Muscle layer of colon (tissue), 2 donors: ENCODE measurements around the gene DENND1A.

Experiments used
- H3K27ac ChIP-seq: one replicate; pipeline ENCODE4 v1.7.0; 2013; ENCODE audit warnings: low read depth, mild to moderate bottlenecking, low read length, moderate library complexity
- H3K27me3 ChIP-seq, 2 donors: one replicate each; pipeline ENCODE4 v1.7.0; 2013; ENCODE audit warnings: low read length in 2 of 2, mild to moderate bottlenecking in 2 of 2; ENCODE audit not compliant: insufficient read depth in 2 of 2, control insufficient read depth in 1 of 2
- H3K36me3 ChIP-seq: one replicate; pipeline ENCODE4 v1.7.0; 2013; ENCODE audit warnings: mild to moderate bottlenecking, low read length; ENCODE audit not compliant: insufficient read depth
- H3K4me1 ChIP-seq: one replicate; pipeline ENCODE4 v1.7.0; 2013; ENCODE audit warnings: mild to moderate bottlenecking, low read length; ENCODE audit not compliant: insufficient read depth
- H3K4me3 ChIP-seq, 2 donors: one replicate each; pipeline ENCODE4 v1.7.0; 2013; ENCODE audit warnings: low read length in 2 of 2, low read depth in 1 of 2, mild to moderate bottlenecking in 1 of 2, moderate library complexity in 1 of 2
- H3K9ac ChIP-seq: one replicate; pipeline ENCODE4 v1.7.0; 2013; ENCODE audit warnings: low read length
- H3K9me3 ChIP-seq: one replicate; pipeline ENCODE4 v1.7.0; 2013; ENCODE audit warnings: mild to moderate bottlenecking, low read length
- donor health status: abdominal sarcoma.
- donor health status: Adenocarcinoma of cecum.

Gene DENND1A

DNA sequence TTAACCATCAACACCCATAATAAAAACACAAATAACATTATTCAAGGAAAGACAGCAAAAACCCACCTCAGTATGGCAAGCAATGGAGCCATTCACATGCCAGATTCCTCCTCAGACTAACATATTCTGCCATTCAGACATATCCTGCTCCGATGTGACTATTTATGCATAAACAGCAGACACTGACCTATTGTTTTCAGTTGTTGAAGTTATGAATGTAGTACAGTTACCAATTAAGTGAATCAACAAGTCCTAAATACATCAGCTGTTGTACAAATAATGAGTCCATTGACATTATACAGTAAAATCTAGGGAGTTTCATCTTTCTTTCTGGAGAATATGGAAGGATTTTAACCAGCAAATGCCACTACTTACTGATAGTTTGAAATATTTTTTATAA, 131.7 kb downstream of the DENND1A start:
- no peaks in the 10 kb centered on the region for H3K4me1 ChIP-seq
- no peaks in the 10 kb centered on the region for H3K9me3 ChIP-seq
- H3K4me3 ChIP-seq, result no peak overlapping the region
- no peaks in the 10 kb centered on the region for H3K36me3 ChIP-seq
- no peak overlapping the region for H3K9ac ChIP-seq
- H3K27ac ChIP-seq, result no peak overlapping the region
- no peaks in the 10 kb centered on the region for H3K27me3 ChIP-seq

DNA sequence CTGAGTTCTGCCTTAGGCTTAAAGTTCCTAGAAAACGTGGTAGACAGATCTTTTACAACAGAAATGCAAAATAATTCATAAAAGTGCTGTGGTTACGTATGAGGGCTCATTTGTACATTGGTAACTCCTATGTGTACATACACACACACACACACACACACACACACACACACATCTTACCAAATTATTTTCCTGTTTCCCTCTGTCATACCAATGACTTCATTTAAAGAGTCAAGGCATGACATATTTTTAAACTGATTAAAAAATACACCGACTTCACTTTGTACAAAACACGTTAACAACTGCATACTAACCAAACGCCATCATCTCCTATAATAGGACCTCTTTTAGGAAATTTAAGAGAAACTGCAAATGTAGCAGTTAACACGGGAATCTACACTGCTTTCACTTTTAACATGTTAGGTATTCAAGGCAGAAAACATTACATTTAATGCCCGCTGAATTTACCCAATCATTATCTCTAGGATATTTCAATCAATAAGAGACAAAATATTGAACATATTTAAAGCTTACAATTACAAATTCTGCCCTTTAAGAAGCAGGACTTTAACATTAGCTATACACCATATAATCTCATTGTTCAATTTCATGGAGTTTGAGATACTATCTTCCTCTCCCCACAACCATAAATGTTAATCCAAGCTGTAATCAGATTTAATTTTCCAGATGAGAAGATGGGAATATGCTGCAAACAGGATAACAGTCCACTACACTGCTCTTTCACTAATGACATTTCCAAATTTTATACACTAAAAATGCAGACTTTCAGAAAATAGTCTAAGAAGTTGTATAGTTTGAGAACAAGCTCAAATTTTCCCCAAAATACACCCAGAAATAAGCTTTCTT, 133.1 kb downstream of the DENND1A start:
- Histone ChIP-seq H3K9ac (no peak overlapping the region), H3K27ac (no peak overlapping the region)

DNA sequence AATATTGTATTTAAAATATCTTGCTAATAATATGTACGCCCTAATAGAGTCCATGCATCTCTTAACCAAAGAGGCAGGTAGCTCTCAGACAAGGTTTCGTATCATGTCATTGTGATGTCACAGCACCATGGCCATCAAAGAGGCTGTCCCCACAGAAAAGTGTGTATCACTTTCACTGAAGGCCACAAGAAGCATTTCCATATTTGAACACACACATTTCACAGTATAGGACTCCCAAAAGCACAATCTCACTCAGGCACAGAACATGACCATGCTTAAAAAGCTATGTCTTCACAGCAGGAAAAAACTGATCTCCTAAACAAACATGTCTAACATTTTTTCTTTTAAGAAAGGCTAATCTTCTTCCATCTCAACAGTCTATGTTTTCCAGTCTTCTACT, 133.8 kb downstream of the DENND1A start:
- Histone ChIP-seq H3K4me3 (no peak overlapping the region), H3K36me3 (no peaks in the 10 kb centered on the region), H3K9me3 (no peaks in the 10 kb centered on the region), H3K4me1 (no peaks in the 10 kb centered on the region), H3K27me3 (no peaks in the 10 kb centered on the region), H3K27ac (no peak overlapping the region), H3K9ac (no peak overlapping the region)

More for the DNA sequence above, 133.1 kb downstream of the DENND1A start:
- Histone ChIP-seq H3K4me1 (no peaks in the 10 kb centered on the region), H3K4me3 (no peak overlapping the region), H3K36me3 (no peaks in the 10 kb centered on the region), H3K27me3 (no peaks in the 10 kb centered on the region), H3K9me3 (no peaks in the 10 kb centered on the region)

DNA sequence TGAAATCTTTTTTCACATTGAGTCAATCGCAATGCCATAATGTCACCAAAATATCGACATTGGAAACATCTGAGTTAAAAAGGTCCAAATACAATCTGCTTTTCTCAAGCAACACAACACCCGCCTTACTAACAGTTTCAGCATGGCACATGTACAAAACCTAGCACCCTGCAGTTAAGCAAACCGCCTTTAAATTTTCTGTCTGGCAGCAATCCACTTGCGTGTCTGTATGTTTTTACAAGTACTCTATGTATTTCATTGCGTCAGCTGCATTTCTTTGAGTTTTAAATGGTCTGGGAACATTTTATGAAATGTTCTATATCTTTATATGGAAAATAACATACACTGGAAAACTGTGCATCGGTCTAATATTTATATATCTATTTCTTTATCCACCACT, 134.6 kb downstream of the DENND1A start:
- Histone ChIP-seq H3K27me3 (no peaks in the 10 kb centered on the region), H3K4me1 (no peaks in the 10 kb centered on the region), H3K4me3 (no peak overlapping the region), H3K9ac (no peak overlapping the region), H3K36me3 (no peaks in the 10 kb centered on the region), H3K27ac (no peak overlapping the region), H3K9me3 (no peaks in the 10 kb centered on the region)

DNA sequence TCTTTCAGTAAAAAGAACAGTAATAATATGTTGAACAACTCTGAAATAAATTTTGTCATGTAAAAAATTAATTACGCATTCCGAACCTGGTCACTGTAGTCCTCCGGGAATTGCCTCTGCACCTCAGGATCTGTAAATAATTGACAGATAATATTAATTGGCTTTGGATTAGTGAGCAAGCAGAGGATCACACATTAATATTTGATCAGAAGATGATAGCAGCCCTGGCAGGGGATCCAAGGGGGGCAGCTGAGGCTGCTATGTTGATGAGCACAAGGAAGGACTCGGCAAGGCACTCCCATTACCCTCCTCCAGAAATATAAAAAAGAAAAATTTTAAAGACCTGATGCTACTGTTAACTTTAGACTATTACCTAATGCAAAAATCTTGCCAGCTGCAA, 137.4 kb downstream of the DENND1A start:
- Histone ChIP-seq H3K9me3 (no peaks in the 10 kb centered on the region), H3K4me3 (no peak overlapping the region), H3K27me3 (no peaks in the 10 kb centered on the region), H3K9ac (no peak overlapping the region), H3K36me3 (no peaks in the 10 kb centered on the region), H3K4me1 (no peaks in the 10 kb centered on the region), H3K27ac (no peak overlapping the region)

DNA sequence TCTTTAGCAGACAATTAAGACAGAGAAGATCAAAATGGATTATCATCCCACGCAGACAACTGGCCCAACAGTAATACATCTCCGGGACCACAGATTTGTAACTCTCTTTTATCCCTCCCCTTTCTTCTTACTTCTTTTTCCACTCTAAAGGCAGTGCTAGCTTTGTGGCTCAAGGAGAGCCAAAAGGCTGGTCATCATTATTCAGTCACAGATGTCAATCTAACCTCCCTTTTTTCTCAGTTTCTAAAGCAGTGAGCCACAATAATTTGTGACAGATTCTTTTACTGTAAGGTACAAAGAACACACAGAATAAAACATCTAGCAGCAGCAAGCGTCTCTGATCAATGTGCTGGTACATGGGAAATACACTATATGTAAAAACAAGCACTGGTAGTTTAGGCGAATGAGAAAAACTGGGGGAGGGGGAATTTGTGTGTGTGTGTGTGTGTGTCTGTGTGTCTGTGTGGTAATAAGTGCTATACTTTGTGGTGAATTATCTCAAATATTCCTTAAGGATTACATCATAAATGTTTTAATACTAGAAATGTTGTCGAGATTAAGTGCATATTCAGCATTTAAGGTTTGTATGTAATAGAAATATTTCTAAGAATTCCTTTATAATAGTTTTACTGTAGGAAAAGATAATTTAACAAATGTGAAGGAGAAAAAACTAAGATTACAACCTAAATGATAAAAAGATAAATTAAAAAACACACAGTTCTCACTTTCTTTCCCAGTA, 140.2 kb downstream of the DENND1A start:
- no peaks in the 10 kb centered on the region for H3K27me3 ChIP-seq
- no peak overlapping the region for H3K4me3 ChIP-seq
- no peak overlapping the region for H3K9ac ChIP-seq
- no peaks in the 10 kb centered on the region for H3K36me3 ChIP-seq
- no peaks in the 10 kb centered on the region for H3K4me1 ChIP-seq
- H3K27ac ChIP-seq, result no peak overlapping the region
- no peaks in the 10 kb centered on the region for H3K9me3 ChIP-seq

DNA sequence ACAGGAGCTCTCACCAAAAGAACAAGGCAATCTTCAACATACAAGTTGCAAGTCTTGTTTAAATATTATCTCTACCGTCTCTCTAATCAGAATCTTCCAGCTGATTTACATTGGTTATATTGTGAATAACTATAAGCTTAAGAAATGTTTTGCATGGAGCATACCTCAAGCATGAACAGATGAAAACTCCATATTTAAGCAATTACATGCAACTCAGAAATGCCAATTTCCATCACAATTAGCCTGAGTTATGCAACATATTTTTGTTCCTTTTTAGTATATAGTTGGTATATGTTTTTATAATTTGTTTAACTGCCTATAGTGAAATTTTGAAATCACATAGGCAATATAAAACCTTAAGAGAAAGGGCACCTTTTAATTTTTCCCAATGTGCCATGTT, 142.5 kb downstream of the DENND1A start:
- H3K9me3 ChIP-seq, result no peaks in the 10 kb centered on the region
- no peak overlapping the region for H3K27ac ChIP-seq
- no peaks in the 10 kb centered on the region for H3K36me3 ChIP-seq
- no peaks in the 10 kb centered on the region for H3K27me3 ChIP-seq
- no peaks in the 10 kb centered on the region for H3K4me1 ChIP-seq
- H3K4me3 ChIP-seq, result no peak overlapping the region
- no peak overlapping the region for H3K9ac ChIP-seq

DNA sequence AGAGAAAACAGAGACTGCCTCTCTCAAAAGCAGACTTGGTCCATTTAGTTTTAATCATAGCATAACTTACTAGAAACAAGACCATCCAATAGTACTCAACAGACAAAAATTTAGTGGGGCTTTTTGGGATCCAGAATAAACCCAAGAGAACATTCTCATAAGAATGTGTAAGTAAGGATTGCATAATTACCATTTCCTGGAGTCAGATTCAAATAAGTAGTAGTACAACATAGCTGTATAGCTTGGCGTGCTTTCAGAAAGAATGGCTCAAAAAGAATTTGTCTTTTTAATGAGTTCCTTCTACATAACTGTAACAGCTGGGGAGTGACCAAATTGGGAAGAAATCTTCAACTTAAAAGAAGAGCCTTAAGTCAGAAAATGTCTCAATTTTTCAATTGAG, 145.4 kb downstream of the DENND1A start:
- H3K4me1 ChIP-seq, result no peaks in the 10 kb centered on the region

DNA sequence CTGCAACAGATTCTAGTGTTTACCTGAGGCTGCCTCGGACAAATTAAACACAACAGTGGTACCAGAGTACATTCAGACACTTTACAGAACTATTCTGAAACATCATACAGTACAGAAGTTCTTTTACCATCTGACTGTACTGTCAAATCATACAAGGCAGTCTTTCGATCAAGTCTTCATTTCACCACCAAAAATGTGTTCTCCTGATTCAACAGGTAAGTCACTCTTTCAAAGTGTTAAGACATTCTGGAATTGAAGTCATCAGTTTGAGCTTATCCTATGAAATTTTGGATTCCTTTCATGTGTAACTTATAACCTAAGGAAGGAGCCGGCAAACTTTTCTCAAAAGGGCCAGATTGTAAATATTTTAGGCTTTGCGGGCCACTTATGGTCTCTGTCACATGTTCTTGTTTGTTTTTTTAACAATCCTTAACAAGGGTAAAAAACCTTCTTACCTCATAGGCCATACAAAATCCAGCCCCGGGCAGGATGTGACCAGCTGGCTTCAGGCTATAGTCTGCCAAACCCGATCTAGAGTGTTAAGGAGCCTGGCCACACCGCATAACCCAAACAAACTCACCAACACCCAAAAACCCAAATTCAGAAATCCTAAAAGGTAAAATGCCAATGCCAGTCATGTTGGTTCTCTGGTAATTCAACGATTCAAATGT, 151.6 kb downstream of the DENND1A start:
- H3K9me3 ChIP-seq, result no peaks in the 10 kb centered on the region
- H3K4me1 ChIP-seq, result no peaks in the 10 kb centered on the region
- no peaks in the 10 kb centered on the region for H3K36me3 ChIP-seq
- no peak overlapping the region for H3K27ac ChIP-seq
- H3K4me3 ChIP-seq, result no peak overlapping the region
- no peak overlapping the region for H3K9ac ChIP-seq
- H3K27me3 ChIP-seq, result no peaks in the 10 kb centered on the region

More for the DNA sequence above, 145.4 kb downstream of the DENND1A start:
- Histone ChIP-seq H3K36me3 (no peaks in the 10 kb centered on the region), H3K27ac (no peak overlapping the region), H3K27me3 (no peaks in the 10 kb centered on the region), H3K9ac (no peak overlapping the region), H3K4me3 (no peak overlapping the region), H3K9me3 (no peaks in the 10 kb centered on the region)

DNA sequence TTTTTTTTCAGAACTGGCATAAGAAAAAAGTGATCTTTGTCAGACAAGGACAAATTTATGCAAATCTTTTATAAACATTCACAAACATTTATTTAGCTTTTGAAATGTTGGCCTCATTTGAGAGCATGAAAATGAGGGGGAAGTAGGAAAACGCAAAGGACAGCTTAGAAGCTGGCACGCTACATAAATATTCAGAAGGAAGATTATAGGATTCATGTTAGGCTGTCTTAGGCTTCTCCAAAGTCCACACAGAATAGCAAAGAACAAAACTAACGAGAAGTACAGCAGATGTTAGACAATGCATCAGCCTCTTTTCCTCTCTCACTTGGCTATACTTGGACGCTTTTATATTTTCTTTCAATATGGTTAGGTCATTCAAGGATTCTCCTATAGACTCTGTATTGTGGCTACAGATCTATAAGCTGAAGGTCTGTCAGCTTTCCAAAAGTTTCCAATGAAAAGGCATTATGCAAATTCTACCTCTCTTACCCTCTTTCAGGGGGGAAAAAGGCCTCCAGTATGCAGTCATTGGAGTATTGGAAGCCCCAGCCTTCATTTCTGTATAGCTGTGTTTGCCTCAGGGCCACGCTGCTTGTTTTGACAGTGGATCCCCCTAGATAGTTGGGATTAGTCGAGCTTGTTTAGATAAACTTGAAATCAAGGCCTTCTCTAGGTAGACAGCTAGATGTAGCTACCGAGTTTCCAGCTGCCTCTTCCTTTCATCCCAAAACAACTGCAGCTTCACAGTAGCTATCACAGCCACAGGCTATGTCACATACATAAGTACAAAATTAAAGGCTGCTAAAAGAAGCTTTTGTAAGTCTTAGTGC, 153.0 kb downstream of the DENND1A start:
- Histone ChIP-seq H3K4me3 (no peak overlapping the region), H3K27ac (no peak overlapping the region), H3K4me1 (no peaks in the 10 kb centered on the region), H3K36me3 (no peaks in the 10 kb centered on the region), H3K9ac (no peak overlapping the region), H3K27me3 (no peaks in the 10 kb centered on the region), H3K9me3 (no peaks in the 10 kb centered on the region)
